ELR (cell line): ENCODE data around the gene CCL25.
"Not testable (repeated sequence)": the region's sequence is repeated elsewhere in the genome, so short reads cannot be mapped to it uniquely, and the experiment has no call there.

Experiments
- DNase-seq: peaks from one replicate; pipeline ENCODE4 v3.0.0-alpha.2; 2015; ENCODE audit warnings: low read depth

CCL25 gene, protein sequence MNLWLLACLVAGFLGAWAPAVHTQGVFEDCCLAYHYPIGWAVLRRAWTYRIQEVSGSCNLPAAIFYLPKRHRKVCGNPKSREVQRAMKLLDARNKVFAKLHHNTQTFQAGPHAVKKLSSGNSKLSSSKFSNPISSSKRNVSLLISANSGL

DNA sequence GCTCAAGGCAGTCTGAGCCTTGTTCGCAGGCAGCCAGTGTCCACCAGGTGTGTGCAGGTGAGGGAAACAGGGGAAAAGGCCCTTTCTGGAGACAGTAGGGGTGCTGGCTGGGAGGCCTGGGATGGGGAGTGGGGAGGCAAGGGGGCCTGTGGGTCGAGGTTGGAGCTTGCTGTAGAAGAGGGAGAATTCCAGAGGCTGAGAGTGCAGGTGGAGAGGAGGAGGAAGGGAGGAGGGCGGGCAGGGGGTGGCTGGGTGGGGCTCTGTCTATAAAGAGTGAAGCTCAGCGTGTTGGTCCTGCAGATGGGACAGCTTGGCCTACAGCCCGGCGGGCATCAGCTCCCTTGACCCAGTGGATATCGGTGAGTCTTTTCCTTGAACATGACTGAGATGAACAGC is at the start of gene CCL25:
Gene CCL25, plus strand, starts transcription at position 297 of the 396 bp plus-strand sequence. CDS start 290 bp downstream, outside the sequence.
- no peak for DNase-seq

DNA sequence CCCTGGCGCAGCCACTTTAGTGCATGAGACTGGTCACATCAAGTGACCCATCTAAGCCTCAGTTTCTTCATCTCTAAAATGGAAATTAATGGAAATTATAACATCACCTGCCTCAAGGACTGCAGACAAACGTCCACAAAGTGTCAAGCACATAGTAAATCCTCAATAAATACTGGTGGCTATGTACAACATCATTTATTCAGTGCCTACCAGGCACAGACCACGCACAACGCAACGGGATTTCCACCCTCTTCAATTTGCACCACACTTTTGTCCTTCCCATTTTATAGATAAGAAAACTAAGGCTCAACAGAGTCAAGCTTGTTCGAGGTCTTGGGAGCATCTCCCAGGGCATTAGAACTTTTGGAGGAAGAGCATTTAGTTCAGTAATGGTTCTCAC is 48.6 kb upstream of the CCL25 start:
- no peak for DNase-seq

DNA sequence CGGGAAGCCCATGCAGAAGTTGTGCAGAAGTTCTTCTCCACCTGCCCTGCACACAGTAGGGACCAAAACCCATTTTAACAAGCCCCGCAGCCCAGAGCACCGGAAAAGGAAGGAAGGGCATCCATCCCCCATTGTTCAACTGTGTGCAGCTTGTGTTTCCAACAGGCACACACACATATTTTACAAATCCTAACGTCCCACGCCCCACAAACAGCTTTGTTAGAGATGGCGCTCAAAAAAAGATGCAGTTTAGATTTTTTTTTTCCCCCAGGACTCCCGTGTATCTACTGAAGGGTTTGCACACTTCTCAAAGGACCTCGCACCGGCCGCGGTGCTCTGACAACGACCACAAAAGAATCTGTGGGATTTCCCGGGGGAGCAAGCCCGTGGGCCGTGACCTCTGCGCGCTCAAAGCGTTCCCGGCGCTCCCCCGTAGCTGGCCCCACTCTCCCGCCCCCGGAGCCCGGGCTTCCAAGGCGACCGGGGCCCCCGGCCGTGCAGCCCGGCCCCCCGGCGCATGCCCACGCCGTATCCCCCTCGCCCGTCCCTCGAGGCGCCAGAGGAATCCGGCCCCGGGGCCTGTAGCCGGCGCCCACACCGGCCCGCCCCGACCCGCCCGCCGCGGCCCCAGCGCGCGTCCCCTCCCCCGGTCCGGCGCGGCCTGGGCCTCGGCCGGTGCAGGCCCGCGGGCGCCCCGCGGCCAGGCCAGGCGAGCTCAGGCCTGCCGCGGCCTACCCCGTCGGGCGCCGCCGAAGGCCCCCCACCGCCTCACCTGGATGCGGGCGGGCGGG is 47.6 kb upstream of the CCL25 start:
- peak; percentile 33 for DNase-seq

DNA sequence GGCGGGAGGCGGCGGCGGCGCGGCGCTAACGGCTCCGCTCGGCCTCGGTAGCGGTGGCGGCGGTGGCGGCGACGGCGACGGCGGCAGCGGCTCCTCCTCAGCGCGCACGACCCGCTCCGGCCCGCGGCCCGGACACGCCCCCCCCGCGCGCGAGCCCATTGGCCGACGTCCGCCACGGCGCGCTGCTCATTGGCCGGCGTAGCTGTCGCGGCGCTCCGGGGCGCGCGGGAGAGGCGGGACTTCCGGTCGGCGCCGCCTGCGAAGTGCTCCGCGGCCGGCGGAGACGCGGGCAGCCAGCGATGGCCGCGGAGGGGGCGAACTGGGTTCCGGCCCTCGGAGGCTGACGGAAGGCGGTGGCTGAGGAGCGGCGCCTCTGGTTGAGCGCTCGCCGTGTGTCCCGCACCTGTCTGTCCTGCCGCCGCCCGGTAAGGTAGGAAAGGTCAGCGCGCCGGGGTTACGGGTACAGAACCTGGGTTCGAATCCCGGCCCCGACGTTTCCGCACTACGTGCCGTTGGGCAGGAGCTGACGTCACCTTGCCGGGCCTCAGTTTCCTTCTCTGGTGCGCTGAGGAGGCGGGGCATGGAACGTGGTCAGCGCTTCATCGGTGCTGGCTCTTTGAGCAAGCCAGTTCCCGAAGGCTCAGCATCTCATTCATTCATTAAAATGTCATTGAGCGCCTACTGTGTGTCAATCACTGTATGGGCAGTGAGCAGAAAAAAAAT is 46.9 kb upstream of the CCL25 start, which contains the start of gene ELAVL1:
Gene ELAVL1, minus strand, starts transcription at position 108 of the 723 bp plus-strand sequence. CDS start 13,826 bp downstream, outside the sequence.
- DNase-seq, result peak; percentile 92

DNA sequence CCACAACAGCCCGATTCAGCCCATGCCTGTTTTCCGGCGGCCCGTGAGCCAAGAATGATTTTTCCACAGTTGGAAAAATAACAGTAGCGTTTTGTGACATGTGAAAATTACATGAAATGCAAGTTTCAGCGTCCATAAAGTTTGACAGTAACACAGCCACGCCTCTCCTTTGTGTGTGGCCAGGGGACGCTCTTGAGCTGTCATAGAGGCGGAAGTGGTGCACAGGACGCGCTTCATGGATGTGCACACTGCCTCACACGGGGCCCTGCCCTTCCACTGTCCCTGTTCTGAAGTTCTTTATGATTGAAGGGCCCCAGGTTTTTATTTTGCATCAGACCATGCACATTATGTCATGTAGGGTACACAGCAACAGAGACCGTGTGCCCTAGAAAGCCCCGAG is 34.8 kb upstream of the CCL25 start:
- no peak for DNase-seq

DNA sequence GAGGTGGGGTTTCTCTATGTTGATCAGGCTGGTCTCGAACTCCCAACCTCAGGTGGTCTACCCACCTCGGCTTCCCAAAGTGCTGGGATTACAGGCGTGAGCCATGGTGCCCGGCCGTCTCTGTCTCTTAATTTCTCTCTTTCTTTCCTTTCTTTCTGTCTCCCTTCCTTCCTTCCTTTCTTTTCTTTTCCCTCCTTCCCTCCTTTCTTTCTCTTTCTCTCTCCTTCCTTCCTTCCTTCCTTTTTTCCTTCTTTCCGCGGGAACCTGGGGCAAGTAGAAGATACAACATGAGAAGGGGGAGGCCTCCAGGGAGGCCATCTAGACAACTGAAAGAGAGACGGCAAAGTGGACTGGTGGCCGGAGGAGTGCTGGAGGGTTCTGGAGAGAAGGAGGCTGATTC is 31.9 kb upstream of the CCL25 start:
- DNase-seq, result no peak

DNA sequence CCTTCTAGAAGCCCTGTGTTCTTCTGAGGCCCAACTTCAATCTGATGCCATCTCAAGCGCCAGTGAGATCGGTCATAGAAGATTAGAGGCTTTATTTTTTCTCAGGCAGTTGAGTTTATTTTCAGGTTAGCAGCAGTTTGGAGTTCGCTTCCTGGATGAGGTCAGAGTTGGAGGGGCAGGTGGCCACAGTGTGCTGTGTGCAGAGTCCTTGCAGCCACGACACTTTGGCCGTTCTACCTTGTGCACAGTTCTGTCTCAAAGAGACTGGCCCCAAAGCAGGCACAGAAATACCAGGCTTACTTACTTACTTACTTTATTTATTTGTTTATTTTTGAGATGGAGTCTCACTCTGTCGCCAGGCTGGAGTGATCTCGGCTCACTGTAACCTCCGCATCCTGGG is 31.2 kb upstream of the CCL25 start:
- no peak for DNase-seq

DNA sequence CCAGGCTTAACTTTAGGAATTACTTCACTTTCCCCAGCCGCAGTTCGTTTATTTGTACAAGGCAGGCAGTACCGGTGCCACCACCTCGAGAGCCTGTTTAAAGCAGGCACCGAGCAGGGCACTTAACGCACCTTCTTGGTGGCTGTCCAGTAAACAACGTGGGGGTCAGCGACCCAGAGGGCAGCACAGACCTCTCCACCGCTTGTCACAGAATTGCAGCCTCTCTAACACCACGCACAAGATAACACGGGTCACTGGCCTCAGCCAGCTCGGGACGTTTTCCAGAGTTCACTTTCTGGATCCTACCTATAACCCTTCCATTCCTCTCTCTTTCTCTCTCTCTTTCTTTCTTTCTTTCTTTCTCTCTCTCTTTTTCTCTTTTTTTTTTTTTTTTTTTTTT is 30.3 kb upstream of the CCL25 start:
- no peak for DNase-seq

DNA sequence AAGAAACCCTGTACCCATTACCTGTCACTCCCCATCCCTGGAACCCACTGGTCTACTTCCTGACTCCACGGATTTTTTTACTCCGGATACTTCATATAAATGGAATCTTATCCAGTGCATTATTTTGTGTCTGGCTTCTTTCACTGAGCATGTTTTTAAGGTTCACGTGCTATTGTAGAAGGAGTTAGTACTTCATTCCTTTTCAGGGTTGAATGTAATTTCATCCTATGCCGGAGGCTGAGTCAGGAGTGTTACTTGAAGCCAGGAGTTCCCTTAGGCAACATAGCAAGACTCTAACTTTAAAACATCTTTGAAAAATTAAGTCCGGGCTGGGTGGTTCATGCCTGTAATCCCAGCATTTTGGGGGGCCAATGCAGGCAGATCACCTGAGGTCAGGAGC is 29.2 kb upstream of the CCL25 start:
- no peak for DNase-seq

DNA sequence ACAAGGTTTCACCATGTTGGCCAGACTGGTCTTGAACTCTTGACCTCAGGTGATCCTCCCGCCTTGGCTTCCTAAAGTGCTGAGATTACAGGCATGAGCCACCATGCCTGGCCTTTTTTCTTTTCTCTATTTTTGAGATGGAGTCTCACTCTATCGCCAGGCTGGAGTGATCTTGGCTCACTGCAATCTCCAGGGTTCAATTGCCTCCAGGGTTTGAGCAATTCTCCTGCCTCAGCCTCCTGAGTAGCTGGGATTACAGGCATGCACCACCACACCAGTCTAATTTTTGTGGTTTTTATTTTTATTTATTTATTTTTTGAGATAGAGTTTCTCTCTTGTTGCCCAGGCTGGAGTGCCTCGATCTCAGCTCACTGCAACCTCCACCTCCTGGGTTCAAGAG is 28.3 kb upstream of the CCL25 start:
- not testable (repeated sequence) for DNase-seq

DNA sequence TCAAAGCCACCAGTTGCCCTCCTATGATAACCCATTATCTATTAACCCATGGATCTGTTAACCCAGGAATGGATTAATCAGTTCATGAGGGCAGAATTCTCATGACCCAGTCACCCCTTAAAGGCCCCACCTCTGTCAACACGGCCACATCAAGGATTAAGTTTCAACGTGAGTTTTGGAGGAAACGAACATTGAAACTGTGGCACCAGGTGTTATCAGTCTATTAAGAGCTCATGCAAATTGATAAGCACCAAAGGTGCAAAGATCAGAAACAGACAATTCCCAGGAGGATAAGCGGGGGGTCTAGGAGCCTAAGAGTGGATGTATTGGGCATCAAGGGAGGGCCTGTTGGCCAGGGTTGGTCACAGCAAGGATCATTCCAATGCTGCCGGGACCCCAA is 27.2 kb upstream of the CCL25 start:
- DNase-seq, result no peak

DNA sequence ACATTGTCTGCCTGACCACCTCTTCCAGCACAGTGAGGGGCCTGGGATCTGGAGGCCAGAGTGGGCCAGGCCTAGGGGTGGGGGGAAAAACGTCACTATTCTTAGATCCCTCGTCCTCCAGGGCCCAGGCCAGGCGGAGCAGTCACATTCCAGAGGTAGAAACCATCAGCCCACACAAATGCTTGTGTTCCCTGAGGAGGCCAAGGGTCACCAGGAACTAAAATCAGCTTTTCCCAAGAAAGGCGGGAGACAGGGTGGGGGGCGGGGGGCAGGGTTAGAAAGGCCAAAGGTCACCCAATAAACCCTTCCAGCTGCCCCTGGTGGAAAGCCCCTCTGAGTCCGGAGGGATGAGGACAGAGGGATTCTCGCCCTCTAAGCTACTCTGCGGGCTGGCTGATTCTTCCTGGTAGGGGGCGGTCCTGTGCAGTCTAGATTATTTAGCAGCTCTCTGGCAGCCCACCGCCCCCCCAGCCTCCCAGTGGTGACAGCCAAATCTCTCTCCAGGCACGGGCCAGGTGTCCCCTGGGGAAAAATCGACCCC is 23.5 kb upstream of the CCL25 start:
- no peak for DNase-seq

DNA sequence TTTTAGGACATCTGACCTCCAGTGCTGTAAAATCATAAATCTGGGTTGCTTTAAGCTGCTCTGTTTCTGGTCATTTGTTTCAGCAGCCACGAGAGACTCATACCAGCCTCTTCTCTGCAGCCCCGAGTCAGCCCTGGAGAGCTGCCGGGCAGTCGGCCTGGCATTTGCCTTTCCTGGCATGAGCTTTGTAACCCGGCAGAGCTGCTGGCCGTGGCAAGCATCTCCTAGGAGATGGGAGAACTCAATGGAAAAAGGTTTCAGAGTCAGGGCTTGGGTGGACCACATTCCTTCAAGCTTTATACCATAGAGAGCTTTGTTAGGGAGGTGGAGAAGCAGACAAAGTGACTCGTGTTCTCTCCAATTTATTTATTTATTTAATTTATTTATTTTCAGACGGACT is 21.6 kb upstream of the CCL25 start:
- DNase-seq, result no peak

DNA sequence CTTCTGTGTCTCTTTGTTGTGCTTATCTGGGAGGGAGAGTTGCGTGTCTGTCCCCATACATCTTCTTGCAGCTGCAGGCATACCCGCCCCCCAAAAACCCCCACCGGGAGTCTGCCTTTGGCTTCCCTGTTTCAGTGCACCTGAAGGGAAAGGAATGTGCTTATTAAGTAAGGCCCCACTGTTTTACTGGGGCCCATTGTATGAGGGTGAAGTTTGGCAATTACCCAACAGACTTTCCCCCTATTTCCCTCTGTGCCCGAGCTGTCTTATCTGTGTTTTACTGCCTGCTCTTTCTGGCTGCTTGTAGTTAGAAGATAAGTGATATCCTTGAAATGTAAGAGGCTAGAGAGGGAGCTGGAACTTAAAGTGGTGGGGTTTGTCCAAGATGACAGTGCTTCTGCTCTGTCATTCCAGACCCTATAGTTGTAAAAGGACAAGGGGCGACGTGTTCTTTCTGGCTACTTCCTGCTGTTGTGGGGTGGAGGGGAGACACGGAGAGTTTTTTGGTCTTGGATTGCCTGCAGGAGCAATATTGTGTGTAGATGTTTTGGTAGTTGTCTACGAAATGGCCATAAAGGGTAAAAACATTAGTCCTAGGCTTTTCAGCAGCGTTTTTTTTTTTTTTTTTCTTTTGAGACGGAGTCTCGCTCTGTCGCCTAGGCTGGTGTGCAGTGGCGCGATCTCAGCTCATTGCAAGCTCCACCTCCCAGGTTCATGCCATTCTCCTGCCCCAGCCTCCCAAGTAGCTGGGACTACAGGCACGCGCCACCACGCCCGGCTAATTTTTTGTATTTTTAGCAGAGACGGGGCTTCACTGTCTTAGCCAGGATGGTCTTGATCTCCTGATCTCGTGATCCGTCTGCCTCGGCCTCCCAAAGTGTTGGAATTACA is 19.0 kb upstream of the CCL25 start:
- DNase-seq, result not testable (repeated sequence)

DNA sequence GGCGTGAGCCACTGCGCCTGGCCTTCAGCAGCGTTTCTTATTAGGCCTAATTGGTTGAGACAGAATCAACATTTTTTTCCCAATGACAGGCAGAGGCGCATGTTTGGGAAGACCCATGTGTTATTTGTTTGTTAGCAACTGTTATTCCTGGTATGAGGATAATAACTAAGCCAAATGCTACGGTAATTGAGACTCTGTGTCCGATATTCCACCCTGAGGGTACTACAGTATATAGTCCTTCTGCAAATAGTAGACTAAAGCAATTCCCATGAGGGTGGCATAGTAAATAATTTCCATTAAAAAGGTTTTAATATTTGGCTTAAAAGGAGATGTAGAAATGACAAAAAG is 18.4 kb upstream of the CCL25 start:
- no peak for DNase-seq

DNA sequence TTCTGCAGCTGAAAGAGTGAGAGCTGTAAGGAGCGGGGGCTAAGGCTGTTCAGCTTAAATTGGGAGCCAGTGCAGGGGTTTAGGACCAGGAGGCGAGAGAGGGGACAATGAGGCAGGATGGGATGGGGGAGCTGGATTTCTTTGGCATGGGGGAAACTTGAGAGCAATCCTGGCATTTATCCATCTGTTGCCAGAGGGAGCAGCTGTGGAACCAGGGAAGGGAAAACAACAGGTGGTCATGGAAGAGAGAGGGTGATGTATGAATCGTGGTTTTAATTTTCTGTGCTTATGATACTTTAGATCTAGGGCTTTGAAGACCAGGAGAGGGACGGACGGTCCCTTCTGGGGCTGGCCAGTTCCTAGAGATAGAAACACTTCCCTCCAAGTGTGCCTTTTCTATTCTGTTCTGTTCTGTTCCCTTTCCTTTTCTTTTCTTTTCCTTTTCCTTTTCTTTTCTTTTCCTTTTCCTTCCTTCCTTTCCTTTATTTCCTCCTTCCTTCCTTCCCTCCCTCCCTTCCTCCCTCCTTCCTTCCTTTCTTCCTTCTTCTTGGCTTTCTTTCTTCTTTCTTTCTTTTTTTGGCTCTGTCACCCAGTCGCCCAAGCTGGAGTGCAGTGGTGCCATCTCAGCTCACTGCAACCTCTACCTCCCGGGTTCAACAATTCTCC is 16.0 kb upstream of the CCL25 start:
- no peak for DNase-seq

DNA sequence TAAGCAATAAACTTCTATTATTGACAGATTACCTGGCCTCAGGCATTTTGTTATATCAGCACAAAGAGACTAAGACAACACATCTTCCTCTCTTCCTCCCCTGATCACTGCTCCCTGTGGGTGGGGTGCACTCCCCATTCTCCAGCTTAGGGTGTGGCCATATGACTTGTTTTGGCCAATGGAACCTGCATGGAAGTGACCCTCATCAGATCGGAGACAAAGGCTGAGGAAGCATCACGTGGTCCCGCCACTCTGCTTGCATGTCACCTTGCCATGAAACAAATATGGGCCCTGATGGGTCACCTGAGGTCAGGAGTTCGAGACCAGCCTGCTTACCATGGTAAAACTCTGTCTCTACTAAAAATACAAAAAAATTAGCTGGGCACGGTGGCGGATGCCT is 13.7 kb upstream of the CCL25 start:
- no peak for DNase-seq

DNA sequence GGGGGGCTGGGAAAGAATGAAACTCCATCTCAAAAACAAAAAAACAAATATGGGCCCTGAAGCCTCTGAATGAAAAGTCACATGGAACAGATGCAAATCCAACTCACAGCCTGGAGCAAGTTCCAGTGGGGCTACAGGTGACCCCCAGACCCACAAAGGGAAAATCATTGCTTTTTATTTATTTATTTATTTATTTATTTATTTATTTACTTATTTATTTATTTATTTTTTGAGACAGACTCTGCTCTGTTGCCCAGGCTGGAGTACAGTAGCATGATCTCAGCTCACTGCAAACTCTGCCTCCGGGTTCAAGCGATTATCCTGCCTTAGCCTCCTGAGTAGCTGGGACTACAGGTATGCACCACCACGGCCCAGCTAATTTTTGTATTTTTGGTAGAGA is 13.3 kb upstream of the CCL25 start:
- no peak for DNase-seq

DNA sequence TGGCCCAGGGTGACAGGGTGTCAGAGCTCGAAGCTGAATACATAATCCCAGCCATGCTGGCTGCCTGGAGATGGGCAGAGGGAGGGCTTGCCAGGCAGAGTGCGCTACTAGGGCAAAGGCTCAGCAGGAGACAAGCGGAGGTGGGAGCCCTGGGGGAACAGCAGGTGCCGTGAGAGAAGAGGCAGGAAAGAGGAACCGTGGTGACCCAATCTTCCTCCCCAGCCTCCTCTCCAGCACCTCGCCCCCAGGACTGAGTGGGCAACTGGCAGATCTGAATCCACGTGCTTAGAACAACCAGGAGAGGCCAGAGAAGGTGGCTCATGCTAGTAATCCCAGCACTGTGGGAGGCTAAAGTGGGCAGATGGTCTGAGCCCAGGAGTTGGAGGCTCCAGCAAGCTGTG is 11.0 kb upstream of the CCL25 start:
- DNase-seq, result no peak

DNA sequence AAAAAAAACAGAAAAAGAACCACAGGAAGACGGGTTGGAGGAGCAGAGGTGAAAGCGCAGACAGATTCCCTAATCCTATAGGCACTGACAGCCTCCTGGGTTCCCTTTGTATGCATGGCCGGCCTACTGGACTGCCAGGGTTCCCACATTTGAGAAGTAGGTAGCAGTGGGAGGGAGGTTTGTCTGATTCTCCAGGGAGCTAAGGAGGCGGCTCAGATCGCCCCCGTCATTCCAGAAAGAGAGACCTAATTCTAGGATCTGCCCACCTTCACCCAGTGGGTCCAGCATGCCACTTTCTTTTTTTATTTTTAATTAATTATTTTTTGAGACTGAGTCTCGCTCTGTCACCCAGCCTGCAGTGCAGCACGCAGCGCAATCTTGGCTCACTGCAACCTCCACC is 9.7 kb upstream of the CCL25 start:
- no peak for DNase-seq

DNA sequence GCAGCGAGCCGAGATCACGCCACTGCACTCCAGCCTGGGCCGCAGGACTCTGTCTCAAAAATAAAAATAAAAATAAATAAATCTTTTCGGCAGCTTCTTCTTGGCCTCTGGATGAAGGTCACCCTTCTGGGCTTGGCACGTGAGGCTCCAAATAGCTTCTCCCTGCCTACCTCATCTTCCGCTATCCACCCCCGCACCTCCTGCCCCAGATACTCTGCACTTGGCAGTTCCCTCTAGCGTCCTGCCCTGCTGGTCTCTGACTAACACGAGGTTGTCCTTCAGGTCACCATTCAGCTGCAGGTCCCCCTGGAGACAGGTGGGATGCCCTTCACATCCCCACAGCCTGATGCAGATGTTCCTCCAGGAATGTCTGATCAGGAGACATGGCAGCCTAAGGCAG is 8.5 kb upstream of the CCL25 start:
- no peak for DNase-seq
